Upper lobe of right lung (tissue), 1 donor: ENCODE results near the gene OR1F1. TPM values are rescaled to one million over a fixed set of nuclear protein-coding genes. Genes with fewer than 3 reads are reported as not detected.
"Not testable (repeated sequence)": the region's sequence is repeated elsewhere in the genome, so short reads cannot be mapped to it uniquely, and the experiment has no call there.

Experiments
- ATAC-seq: fragments of 200-7000 bp; cut with Tn5 transposase; one replicate; pipeline ENCODE4 v1.9.1; 2020; ENCODE audit warnings: mild to moderate bottlenecking, moderate library complexity
- DNase-seq: peaks from one replicate; pipeline ENCODE4 v3.0.0-alpha.2; 2020
- H3K27ac ChIP-seq: fragments of 200-600 bp; one replicate; pipeline ENCODE4 v1.8.0; 2022
- H3K27me3 ChIP-seq: fragments of 200-600 bp; one replicate; pipeline ENCODE4 v1.8.0; 2022; ENCODE audit warnings: mild to moderate bottlenecking
- H3K36me3 ChIP-seq: fragments of 200-600 bp; one replicate; pipeline ENCODE4 v1.8.0; 2022
- H3K4me1 ChIP-seq: fragments of 200-600 bp; one replicate; pipeline ENCODE4 v1.8.0; 2022
- H3K4me3 ChIP-seq: fragments of 200-600 bp; one replicate; pipeline ENCODE4 v1.8.0; 2022; ENCODE audit warnings: mild to moderate bottlenecking
- H3K9me3 ChIP-seq: fragments of 200-600 bp; one replicate; pipeline ENCODE4 v1.8.0; 2022
- CTCF ChIP-seq: fragments of 200-600 bp; IDR thresholded peaks from one replicate; pipeline ENCODE4 v1.8.0; 2022; ENCODE audit warnings: antibody characterized with exemption
- intact Hi-C: fragments of 100-400 bp; cut with DNase I; formaldehyde crosslinking; loops from one replicate; pipeline ENCODE4 v1.11.0; 2022
- total RNA-seq: library from RNA; stranded (reverse); fragmentation: NEBNext Ultra II Directional; extraction: Animal tissue kit (Norgen Biotek cat#: 25700); gene quantifications from one replicate; pipeline ENCODE4 v1.2.1, GENCODE V29; 2021
- donor health status: DM: no; HTN: yes; CAD: no; lungs with severe emphysema.

OR1F1 gene
- total RNA-seq, 1 donor from 2014 or later = not detected

- Histone ChIP-seq H3K4me1 (peaks cover 5% of the 10 kb centered on the region), H3K27ac (no peak overlapping the region), H3K4me3 (no peak overlapping the region), H3K9me3 (no peaks in the 10 kb centered on the region), H3K36me3 (no peaks in the 10 kb centered on the region), H3K27me3 (peaks cover 42% of the 10 kb centered on the region)
- intact Hi-C loops = no loop called here
- TF ChIP-seq CTCF = no peak
- ATAC-seq (no peak), DNase-seq (no peak)
Observed at GRCh38 chr16:3166505-3166886, 21.5 kb upstream of the OR1F1 start.

GRCh38 chr16:3168729-3169128, 19.3 kb upstream of the OR1F1 start:
- H3K4me3 ChIP-seq, ATAC-seq, H3K9me3 ChIP-seq, H3K36me3 ChIP-seq, intact Hi-C loops, H3K27ac ChIP-seq, DNase-seq: not testable (repeated sequence)
- peaks cover 12% of the 10 kb centered on the region for H3K4me1 ChIP-seq
- peaks cover 64% of the 10 kb centered on the region for H3K27me3 ChIP-seq

- peak; percentile 35 for ATAC-seq
- H3K4me1 ChIP-seq = peaks cover 9% of the 10 kb centered on the region
- H3K9me3 ChIP-seq = no peaks in the 10 kb centered on the region
- H3K27ac ChIP-seq = no peak overlapping the region
- H3K4me3 ChIP-seq = no peak overlapping the region
- no peak for DNase-seq
- H3K36me3 ChIP-seq = no peaks in the 10 kb centered on the region
- no peak for TF ChIP-seq CTCF
- intact Hi-C loops = no loop called here
- peaks cover 83% of the 10 kb centered on the region for H3K27me3 ChIP-seq
Observed at GRCh38 chr16:3170440-3171180, 17.4 kb upstream of the OR1F1 start.

- peaks cover 8% of the 10 kb centered on the region for H3K4me1 ChIP-seq
- DNase-seq (no peak), ATAC-seq (no peak)
- no peak overlapping the region for H3K4me3 ChIP-seq
- H3K27ac ChIP-seq = no peak overlapping the region
- no peaks in the 10 kb centered on the region for H3K9me3 ChIP-seq
- H3K36me3 ChIP-seq = no peaks in the 10 kb centered on the region
- peaks cover 90% of the 10 kb centered on the region for H3K27me3 ChIP-seq
- no peak for TF ChIP-seq CTCF
- intact Hi-C loops = no loop called here
Observed at GRCh38 chr16:3171181-3171854, 16.7 kb upstream of the OR1F1 start.

- no peak for TF ChIP-seq CTCF
- Histone ChIP-seq H3K4me1 (peaks cover 8% of the 10 kb centered on the region), H3K27ac (no peak overlapping the region), H3K36me3 (no peaks in the 10 kb centered on the region), H3K9me3 (no peaks in the 10 kb centered on the region), H3K27me3 (peaks cover 97% of the 10 kb centered on the region), H3K4me3 (no peak overlapping the region)
- intact Hi-C loops = no loop called here
- DNase-seq = no peak
- peak; percentile 31 for ATAC-seq
Observed at GRCh38 chr16:3171855-3172593, 16.0 kb upstream of the OR1F1 start.
